Activated CD8-positive, alpha-beta T cell treated with anti-CD3 and anti-CD28 coated beads, Interleukin-2, amount 10 ng/mL, durations not matched to agents 7 days and 5 days (primary cell): ENCODE measurements around the gene SLC25A30. TPM values are rescaled to one million over a fixed set of nuclear protein-coding genes. Genes with fewer than 3 reads are reported as not detected.

Experiments
- ATAC-seq: fragments of 150-1000 bp; cut with Tn5 transposase; one replicate; pipeline ENCODE4 v1.10.0; 2021; ENCODE audit warnings: moderate library complexity
- CTCF ChIA-PET: fragments of 350-600 bp; sonication (Branson Sonifier 250); formaldehyde crosslinking; loops from one replicate; lab custom pipeline; 2021; ENCODE audit warnings: antibody characterized with exemption; lab: Charles Lee
- POLR2A ChIA-PET: fragments of 350-600 bp; sonication (Branson Sonifier 250); formaldehyde crosslinking; loops from one replicate; lab custom pipeline; 2021; ENCODE audit warnings: antibody characterized with exemption; lab: Charles Lee
- DNase-seq: peaks from one replicate; pipeline ENCODE4 v3.0.0-alpha.2; 2020
- H3K27ac Mint-ChIP-seq: one replicate; pipeline ENCODE4 v1.8.0; 2021; ENCODE audit warnings: mild to moderate bottlenecking, mixed read lengths
- H3K27me3 Mint-ChIP-seq: one replicate; pipeline ENCODE4 v1.8.0; 2021; ENCODE audit warnings: low read depth, mixed read lengths
- H3K36me3 Mint-ChIP-seq: one replicate; pipeline ENCODE4 v1.8.0; 2021; ENCODE audit warnings: low read depth, mixed read lengths
- H3K4me1 Mint-ChIP-seq: one replicate; pipeline ENCODE4 v1.8.0; 2021; ENCODE audit warnings: low read depth, mixed read lengths
- H3K4me3 Mint-ChIP-seq: one replicate; pipeline ENCODE4 v1.8.0; 2021; ENCODE audit warnings: mild to moderate bottlenecking, mixed read lengths
- H3K9me3 Mint-ChIP-seq: one replicate; pipeline ENCODE4 v1.8.0; 2022; ENCODE audit warnings: mixed read lengths; ENCODE audit not compliant: insufficient read depth
- total RNA-seq, 2 experiments: library from RNA; stranded (reverse); gene quantifications; one replicate each; pipeline ENCODE4 v1.2.3, GENCODE V29; 2021

SLC25A30 gene
- total RNA-seq, 2 experiments from 2014 or later, result 19.0 to 19.7 TPM

DNA sequence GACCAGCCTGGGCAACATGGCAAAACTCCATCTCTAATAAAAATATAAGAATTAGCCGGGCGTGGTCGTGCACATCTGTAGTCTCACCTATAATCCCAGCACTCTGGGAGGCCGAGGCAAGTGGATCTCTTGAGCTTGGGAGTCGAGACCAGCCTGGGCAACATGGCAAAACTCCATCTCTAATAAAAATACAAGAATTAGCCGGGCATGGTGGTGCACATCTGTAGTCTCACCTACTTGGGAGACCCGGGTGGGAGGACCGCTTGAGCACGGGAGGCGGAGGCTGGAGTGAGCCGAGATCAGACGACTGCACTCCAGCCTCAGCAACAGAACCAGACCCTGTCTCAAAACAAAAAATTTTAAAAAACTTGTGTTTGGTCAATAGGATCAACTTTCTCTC, 7.7 kb downstream of the SLC25A30 start:
- ChIA-PET CTCF (interaction anchor here (3.2 kb wide), 1 partner anchor 11 kb away, joined by 13 read pairs; no protein-coding TSS in a partner anchor), POLR2A (interaction anchor here (0.9 kb wide), 1 partner anchor 14 kb away, joined by 3 read pairs; no protein-coding TSS in a partner anchor)
- H3K27ac Mint-ChIP-seq, result no peak overlapping the region
- ATAC-seq (no peak), DNase-seq (peak; percentile 4)
- peaks cover 34% of the 10 kb centered on the region for H3K36me3 Mint-ChIP-seq
- no peak overlapping the region for H3K4me3 Mint-ChIP-seq
- no peaks in the 10 kb centered on the region for H3K27me3 Mint-ChIP-seq
- H3K9me3 Mint-ChIP-seq, result no peaks in the 10 kb centered on the region
- H3K4me1 Mint-ChIP-seq, result peaks cover 20% of the 10 kb centered on the region

DNA sequence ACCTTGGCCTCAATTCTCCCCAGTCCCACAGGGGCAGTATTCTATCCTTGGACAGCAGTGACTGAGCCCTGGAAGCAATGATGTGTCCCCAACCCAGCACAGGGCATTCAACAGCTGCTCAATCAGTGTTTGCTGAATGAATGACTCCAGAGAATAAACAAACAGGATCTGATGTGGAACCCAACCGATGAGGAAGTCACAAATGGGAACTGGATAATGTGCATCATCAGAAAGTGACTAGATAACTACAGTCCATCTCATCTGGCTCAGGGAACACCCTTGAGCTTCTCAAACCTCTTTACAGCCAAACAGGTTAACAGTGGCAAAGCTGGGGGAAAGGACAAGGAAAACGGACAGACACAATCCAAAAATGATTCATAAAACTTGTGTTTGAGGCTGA, 8.2 kb downstream of the SLC25A30 start:
- H3K27me3 Mint-ChIP-seq, result no peaks in the 10 kb centered on the region
- H3K4me1 Mint-ChIP-seq, result peaks cover 17% of the 10 kb centered on the region
- DNase-seq (peak; percentile 11), ATAC-seq (no peak)
- no peak overlapping the region for H3K27ac Mint-ChIP-seq
- POLR2A ChIA-PET, result interaction anchor here (0.9 kb wide), 1 partner anchor 13 kb away, joined by 3 read pairs; no protein-coding TSS in a partner anchor
- CTCF ChIA-PET, result interaction anchor here (3.2 kb wide), 1 partner anchor 11 kb away, joined by 13 read pairs; no protein-coding TSS in a partner anchor
- no peak overlapping the region for H3K4me3 Mint-ChIP-seq
- peaks cover 37% of the 10 kb centered on the region for H3K36me3 Mint-ChIP-seq
- H3K9me3 Mint-ChIP-seq, result no peaks in the 10 kb centered on the region

DNA sequence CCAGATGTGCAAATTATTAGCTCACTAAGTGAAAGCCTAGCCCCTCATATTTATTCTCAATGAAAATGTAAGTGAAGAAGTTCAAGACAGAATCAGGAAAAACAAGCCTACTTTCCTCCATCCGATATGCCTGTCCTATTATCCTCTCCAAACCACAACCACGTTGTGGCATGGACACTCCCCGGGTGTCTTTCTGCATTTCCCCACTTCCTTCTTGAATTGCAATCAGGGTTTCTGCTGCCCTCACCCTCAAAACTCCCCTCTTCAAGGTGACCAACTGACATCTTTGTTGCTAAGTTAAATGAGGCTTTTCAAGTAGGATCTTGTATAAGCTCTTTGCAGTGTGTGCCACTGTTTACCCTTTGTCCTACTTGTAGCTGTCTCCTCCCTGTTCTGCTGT, 11.8 kb downstream of the SLC25A30 start:
- Mint-ChIP-seq H3K27me3 (no peaks in the 10 kb centered on the region), H3K27ac (peak overlapping the region; percentile 34), H3K9me3 (no peaks in the 10 kb centered on the region), H3K36me3 (peaks cover 57% of the 10 kb centered on the region), H3K4me1 (peaks cover 17% of the 10 kb centered on the region), H3K4me3 (no peak overlapping the region)
- POLR2A ChIA-PET, result interaction anchor here (1.1 kb wide), 1 partner anchor 11 kb away, joined by 3 read pairs; no protein-coding TSS in a partner anchor
- DNase-seq, result peak; percentile 16
- no peak for ATAC-seq
- CTCF ChIA-PET, result interaction anchor here (1.0 to 2.6 kb wide), 3 partner anchors 10 to 35 kb away, joined by 4 to 13 read pairs (median 4); no protein-coding TSS in a partner anchor

DNA sequence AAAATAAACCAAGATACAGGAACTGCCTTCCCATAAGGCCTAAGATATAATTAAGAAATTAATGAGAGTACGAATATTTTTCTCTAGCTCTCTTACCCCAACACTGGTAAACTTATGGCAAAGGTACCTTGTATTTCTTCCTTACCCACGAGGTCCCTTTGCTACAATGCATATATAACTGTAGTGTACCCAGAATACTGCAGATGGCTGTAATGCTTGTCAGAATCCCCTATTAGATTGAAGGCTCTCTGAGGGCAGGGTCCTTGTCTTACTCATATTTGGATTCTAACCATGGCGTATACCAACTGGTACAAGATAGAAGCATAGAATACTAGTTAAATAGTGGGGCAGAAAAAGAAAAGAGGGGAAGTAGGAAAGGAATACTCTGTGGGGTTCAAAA, 15.1 kb downstream of the SLC25A30 start:
- Mint-ChIP-seq H3K4me3 (no peak overlapping the region), H3K36me3 (peaks cover 60% of the 10 kb centered on the region), H3K27me3 (no peaks in the 10 kb centered on the region), H3K4me1 (peaks cover 43% of the 10 kb centered on the region), H3K27ac (no peak overlapping the region), H3K9me3 (no peaks in the 10 kb centered on the region)
- ChIA-PET CTCF (interaction anchor here (1.0 to 2.1 kb wide), 4 partner anchors 9 to 32 kb away, joined by 3 to 5 read pairs (median 4); partner anchors contain the start of gene SLC25A30), POLR2A (no interaction called here)
- ATAC-seq (no peak), DNase-seq (no peak)

DNA sequence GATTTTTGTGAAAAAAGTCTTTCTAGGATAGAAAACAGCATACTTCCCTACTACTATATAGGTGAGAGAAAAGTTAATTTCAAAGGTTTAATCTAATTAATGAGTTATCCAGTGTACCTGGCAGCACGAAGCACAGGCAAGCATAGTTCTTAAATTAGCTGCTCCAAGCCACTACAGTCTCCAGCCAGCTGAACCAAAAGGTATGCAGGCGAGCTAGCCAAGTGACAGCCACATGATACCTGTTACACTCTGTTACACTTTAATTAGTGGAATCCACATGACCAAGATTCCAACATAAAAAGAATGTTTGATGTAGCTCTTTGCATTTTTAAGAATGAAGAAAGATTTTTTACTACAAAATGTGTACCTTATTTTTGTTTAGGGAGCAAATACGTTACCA, 15.5 kb downstream of the SLC25A30 start:
- Mint-ChIP-seq H3K36me3 (peaks cover 60% of the 10 kb centered on the region), H3K4me1 (peaks cover 45% of the 10 kb centered on the region), H3K27me3 (no peaks in the 10 kb centered on the region), H3K4me3 (no peak overlapping the region), H3K9me3 (no peaks in the 10 kb centered on the region), H3K27ac (no peak overlapping the region)
- ChIA-PET POLR2A (no interaction called here), CTCF (interaction anchor here (1.0 to 2.1 kb wide), 4 partner anchors 8 to 31 kb away, joined by 3 to 5 read pairs (median 4); partner anchors contain the start of gene SLC25A30)
- ATAC-seq (no peak), DNase-seq (peak; percentile 18)

DNA sequence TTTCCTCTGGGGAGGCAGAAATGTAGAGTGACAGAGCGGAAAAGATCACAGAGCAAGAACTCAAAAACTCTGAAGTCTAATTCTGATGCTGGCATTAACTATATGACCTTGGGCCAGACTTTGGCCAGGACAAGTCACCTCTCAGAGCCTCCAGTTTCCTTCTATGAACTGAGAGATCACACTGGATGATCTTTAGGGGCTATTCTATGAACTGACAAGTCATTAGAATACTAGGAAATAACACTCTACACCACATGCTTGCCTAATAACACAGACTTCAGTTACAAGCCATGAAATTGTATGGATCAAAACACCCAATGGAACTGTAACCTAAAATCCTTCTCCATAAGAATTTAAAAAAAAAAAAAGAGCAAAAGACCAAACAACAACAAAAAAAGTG, 16.9 kb downstream of the SLC25A30 start:
- ChIA-PET POLR2A (interaction anchor here (3.0 kb wide), 1 partner anchor 16 kb away, joined by 19 read pairs; the partner anchor contains the start of gene SLC25A30), CTCF (no interaction called here)
- Mint-ChIP-seq H3K27ac (peak overlapping the region; percentile 75), H3K36me3 (peaks cover 60% of the 10 kb centered on the region), H3K9me3 (no peaks in the 10 kb centered on the region), H3K4me3 (no peak overlapping the region), H3K4me1 (peaks cover 47% of the 10 kb centered on the region), H3K27me3 (no peaks in the 10 kb centered on the region)
- DNase-seq (peak; percentile 15), ATAC-seq (no peak)

DNA sequence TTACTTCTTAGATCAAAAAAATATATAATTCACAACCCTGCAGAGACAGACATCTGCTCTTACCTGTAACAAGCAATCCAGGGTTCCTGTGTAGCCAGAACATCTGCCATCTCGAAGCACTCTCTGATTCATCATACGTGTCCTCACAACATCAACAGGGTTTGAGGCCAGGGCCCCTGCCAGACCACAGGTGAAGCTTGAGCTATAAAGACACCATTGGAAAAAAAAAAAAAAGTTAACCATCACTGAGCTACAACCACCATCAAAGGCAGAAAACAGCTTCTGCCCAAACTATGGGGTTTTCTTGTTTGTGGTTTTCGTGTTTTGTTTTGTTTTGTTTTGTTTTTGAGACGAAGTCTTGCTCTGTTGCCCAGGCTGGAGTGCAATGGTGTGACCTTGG, 19.3 kb downstream of the SLC25A30 start:
- ATAC-seq (peak; percentile 80), DNase-seq (peak; percentile 75)
- Mint-ChIP-seq H3K27ac (peak overlapping the region; percentile 81), H3K9me3 (no peaks in the 10 kb centered on the region), H3K4me3 (peak overlapping the region; percentile 2), H3K27me3 (no peaks in the 10 kb centered on the region), H3K4me1 (peaks cover 69% of the 10 kb centered on the region), H3K36me3 (peaks cover 62% of the 10 kb centered on the region)
- ChIA-PET CTCF (interaction anchor here (0.9 to 2.7 kb wide), 11 partner anchors 12 to 357 kb away, joined by 3 to 25 read pairs (median 4); partner anchors contain the start of gene SLC25A30), POLR2A (interaction anchor here (1.1 to 3.0 kb wide), 3 partner anchors 19 to 58 kb away, joined by 4 to 19 read pairs (median 12); partner anchors contain the start of genes SLC25A30 and TPT1)

DNA sequence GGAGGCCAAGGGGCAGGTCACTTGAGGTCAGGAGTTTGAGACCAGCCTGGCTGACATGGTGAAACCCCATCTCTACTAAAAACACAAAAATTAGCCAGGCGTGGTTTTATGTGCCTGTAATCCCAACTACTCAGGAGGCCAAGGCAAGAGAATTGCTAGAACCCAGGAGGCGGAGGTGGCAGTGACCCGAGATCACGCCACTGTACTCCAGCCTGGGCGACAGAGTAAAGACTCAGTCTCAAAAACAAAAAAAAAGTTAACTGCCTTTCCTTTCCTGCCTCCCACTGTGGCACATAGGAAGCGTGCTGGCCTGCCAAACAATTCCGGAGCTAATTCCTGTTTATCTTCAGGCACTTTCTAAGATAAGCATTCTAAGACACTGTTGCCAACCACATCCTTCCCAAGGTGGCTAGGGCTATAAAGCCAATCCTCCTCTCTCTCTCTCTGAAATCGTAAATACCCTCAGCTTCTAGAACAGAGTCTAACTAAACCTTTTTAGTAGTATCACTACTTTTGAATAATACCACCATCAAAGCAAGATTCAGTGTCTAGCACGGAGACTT, 21.6 kb downstream of the SLC25A30 start:
- no peaks in the 10 kb centered on the region for H3K27me3 Mint-ChIP-seq
- DNase-seq, result no peak
- H3K27ac Mint-ChIP-seq, result peak overlapping the region; percentile 81
- no peaks in the 10 kb centered on the region for H3K9me3 Mint-ChIP-seq
- peak overlapping the region; percentile 16 for H3K4me3 Mint-ChIP-seq
- H3K36me3 Mint-ChIP-seq, result peaks cover 48% of the 10 kb centered on the region
- H3K4me1 Mint-ChIP-seq, result peaks cover 64% of the 10 kb centered on the region
- ChIA-PET CTCF (interaction anchor here (0.9 to 7.9 kb wide), 10 partner anchors 9 to 349 kb away, joined by 3 to 144 read pairs (median 9); partner anchors contain the start of genes COG3, SLC25A30 and TPT1), POLR2A (interaction anchor here (0.6 to 1.5 kb wide), 6 partner anchors 14 to 68 kb away, joined by 3 to 7 read pairs (median 4); partner anchors contain the start of genes COG3, SLC25A30 and TPT1)
- no peak for ATAC-seq

DNA sequence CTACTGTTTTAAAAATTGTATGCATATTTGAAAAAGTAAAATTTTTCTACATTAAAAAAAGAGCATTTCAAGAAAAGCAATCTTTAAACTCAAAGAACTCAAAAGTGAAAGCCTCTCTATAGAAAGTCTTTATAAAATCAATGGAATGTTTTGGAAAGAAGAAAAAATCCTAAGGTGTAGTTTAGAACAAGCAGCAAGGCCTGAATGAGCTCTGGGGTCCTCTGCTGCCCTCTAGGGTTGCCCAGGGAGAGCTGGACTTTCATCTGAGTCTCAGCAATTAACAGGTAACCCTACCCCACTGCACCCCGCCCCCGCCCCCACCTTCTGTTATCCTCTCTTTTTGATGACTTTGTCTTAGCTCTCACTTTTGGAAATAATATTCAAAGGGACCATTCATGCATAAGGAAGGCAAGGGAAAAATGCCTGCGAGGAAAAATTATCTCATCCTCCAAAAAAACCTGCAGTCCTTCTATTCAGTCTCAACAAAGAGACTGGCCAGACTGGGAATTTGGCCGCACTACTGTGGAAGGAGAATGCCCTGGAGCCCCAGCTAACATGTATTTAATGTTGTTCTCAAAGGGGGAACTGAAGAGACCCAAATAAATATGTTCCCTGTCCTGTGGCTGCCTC, 24.1 kb downstream of the SLC25A30 start:
- Mint-ChIP-seq H3K9me3 (no peaks in the 10 kb centered on the region), H3K27me3 (no peaks in the 10 kb centered on the region), H3K27ac (peak overlapping the region; percentile 24), H3K4me1 (peaks cover 46% of the 10 kb centered on the region), H3K36me3 (peaks cover 44% of the 10 kb centered on the region), H3K4me3 (no peak overlapping the region)
- ChIA-PET CTCF (interaction anchor here (0.9 to 7.9 kb wide), 19 partner anchors 9 to 346 kb away, joined by 3 to 144 read pairs (median 5); partner anchors contain the start of gene SLC25A30), POLR2A (interaction anchor here (0.8 to 1.6 kb wide), 3 partner anchors 31 to 73 kb away, joined by 3 to 5 read pairs (median 4); partner anchors contain the start of gene COG3)
- DNase-seq, result peak; percentile 58
- ATAC-seq, result no peak

DNA sequence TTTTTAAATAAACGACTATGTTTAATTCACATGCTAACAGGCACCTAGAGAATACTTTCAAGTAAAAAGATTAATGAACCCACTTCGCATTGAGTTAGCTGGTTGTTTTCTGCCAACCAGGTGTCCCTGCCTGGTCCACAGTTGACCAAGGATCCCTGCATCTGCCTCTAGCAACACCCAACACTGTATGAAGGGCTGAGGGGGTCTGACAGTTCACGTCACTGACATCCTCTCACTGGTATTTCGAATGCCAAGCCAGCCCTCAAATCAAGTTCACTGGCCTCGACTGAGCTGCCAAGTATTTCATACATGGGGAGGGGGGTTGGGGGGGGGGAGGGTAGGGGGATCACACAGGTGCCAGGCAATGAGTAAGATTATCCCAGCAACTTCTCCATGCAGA, 25.4 kb downstream of the SLC25A30 start:
- ChIA-PET POLR2A (no interaction called here), CTCF (interaction anchor here (0.9 to 7.9 kb wide), 5 partner anchors 7 to 345 kb away, joined by 3 to 144 read pairs (median 16); no protein-coding TSS in a partner anchor)
- DNase-seq, result no peak
- peaks cover 35% of the 10 kb centered on the region for H3K4me1 Mint-ChIP-seq
- H3K27ac Mint-ChIP-seq, result no peak overlapping the region
- H3K36me3 Mint-ChIP-seq, result peaks cover 34% of the 10 kb centered on the region
- H3K27me3 Mint-ChIP-seq, result no peaks in the 10 kb centered on the region
- H3K4me3 Mint-ChIP-seq, result no peak overlapping the region
- H3K9me3 Mint-ChIP-seq, result no peaks in the 10 kb centered on the region
- ATAC-seq, result no peak

DNA sequence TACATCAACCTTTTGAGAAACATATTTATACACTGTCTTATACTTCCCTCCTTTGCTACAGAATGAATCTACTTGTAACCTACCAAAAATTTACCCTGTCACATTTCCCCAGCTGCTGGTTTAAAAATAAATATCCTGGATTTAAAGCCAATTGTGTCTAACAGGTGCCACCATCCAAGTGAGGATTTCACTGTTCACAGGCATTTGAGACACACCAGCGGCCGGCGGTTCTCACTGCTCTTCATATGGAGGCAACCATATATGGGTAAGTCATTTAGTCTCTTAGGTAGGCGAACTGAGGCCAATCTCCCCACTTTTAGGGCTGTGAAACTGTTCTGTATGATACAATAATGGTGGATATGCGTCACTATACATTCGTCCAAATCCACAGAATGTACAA, 26.2 kb downstream of the SLC25A30 start:
- Mint-ChIP-seq H3K4me1 (peaks cover 37% of the 10 kb centered on the region), H3K27ac (no peak overlapping the region), H3K9me3 (no peaks in the 10 kb centered on the region), H3K36me3 (peaks cover 34% of the 10 kb centered on the region), H3K27me3 (no peaks in the 10 kb centered on the region), H3K4me3 (no peak overlapping the region)
- ATAC-seq (no peak), DNase-seq (no peak)
- POLR2A ChIA-PET, result interaction anchor here (0.7 kb wide), 1 partner anchor 57 kb away, joined by 3 read pairs; no protein-coding TSS in a partner anchor
- CTCF ChIA-PET, result interaction anchor here (0.9 to 7.9 kb wide), 2 partner anchors 23 to 50 kb away, joined by 3 to 144 read pairs; no protein-coding TSS in a partner anchor
